ENCODE results near the gene PRPSAP1. TPM values are rescaled to one million over a fixed set of nuclear protein-coding genes. Genes with fewer than 3 reads are reported as not detected.

Gene PRPSAP1
- total RNA-seq, 1 experiment from 2014 or later = 99.6 TPM

- Histone ChIP-seq H3K27me3 (ENCODE audit: control insufficient read depth, insufficient read depth, low read length) (no peaks in the 10 kb centered on the region), H3K4me3 (ENCODE audit: low read depth in 2 of 2, low read length in 2 of 2) (peak overlapping the region; percentile 78 to 89), H3K27ac (ENCODE audit: low read length) (peak overlapping the region; percentile 94), H3K36me3 (ENCODE audit: control insufficient read depth, insufficient read depth, low read length) (peaks cover 3% of the 10 kb centered on the region; the same call in 1 of the 2 replicates), H3K9me3 (ENCODE audit: control insufficient read depth, insufficient read depth, low read depth, low read length) (no peaks in the 10 kb centered on the region), H3K4me1 (ENCODE audit: control insufficient read depth, insufficient read depth, low read length) (peaks cover 16% of the 10 kb centered on the region)
- intact Hi-C loops (cut with micrococcal nuclease; ENCODE audit: unreplicated experiment) (no loop called here), in situ Hi-C loops (cut with HindIII; ENCODE audit: low pct_unique_long_range_greater_than_20kb, low sequenced_read_pairs) (no loop called here)
- ChIA-PET POLR2A (interaction anchor here (0.5 kb wide), 1 partner anchor 458 kb away, joined by 6 read pairs; the partner anchor contains the start of gene TRIM65), CTCF (interaction anchor here (0.6 to 1.4 kb wide), 7 partner anchors 11 to 236 kb away, joined by 4 to 14 read pairs (median 5); no protein-coding TSS in a partner anchor)
- ATAC-seq (peak; percentile 2; the same call in 1 of the 2 replicates), DNase-seq (ENCODE audit: low read depth, low spot score) (no peak)
- no TSS peak for BruUV-seq (replicated peaks)
- no peak for TF ChIP-seq POLR2AphosphoS5 (IDR thresholded peaks at IDR 0.05; ENCODE audit: low read depth, low read length)
- no peak for TF ChIP-seq SIN3A (IDR thresholded peaks at IDR 0.05; ENCODE audit: borderline replicate concordance, insufficient read depth, low read depth, low read length)
- TF ChIP-seq, protein P1, sequence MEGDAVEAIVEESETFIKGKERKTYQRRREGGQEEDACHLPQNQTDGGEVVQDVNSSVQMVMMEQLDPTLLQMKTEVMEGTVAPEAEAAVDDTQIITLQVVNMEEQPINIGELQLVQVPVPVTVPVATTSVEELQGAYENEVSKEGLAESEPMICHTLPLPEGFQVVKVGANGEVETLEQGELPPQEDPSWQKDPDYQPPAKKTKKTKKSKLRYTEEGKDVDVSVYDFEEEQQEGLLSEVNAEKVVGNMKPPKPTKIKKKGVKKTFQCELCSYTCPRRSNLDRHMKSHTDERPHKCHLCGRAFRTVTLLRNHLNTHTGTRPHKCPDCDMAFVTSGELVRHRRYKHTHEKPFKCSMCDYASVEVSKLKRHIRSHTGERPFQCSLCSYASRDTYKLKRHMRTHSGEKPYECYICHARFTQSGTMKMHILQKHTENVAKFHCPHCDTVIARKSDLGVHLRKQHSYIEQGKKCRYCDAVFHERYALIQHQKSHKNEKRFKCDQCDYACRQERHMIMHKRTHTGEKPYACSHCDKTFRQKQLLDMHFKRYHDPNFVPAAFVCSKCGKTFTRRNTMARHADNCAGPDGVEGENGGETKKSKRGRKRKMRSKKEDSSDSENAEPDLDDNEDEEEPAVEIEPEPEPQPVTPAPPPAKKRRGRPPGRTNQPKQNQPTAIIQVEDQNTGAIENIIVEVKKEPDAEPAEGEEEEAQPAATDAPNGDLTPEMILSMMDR (IDR thresholded peaks at IDR 0.05) = no peak
- no peak for TF ChIP-seq TCF7L2 (IDR thresholded peaks at IDR 0.05; ENCODE audit: low read depth, low read length)
- no peak for TF ChIP-seq REST (IDR thresholded peaks at IDR 0.05; ENCODE audit: insufficient read depth in 1 of 2, low read depth in 2 of 2, low read length in 1 of 2)
Observed at GRCh38 chr17:76354317-76354729, 607 bp upstream of the PRPSAP1 start.

DNA sequence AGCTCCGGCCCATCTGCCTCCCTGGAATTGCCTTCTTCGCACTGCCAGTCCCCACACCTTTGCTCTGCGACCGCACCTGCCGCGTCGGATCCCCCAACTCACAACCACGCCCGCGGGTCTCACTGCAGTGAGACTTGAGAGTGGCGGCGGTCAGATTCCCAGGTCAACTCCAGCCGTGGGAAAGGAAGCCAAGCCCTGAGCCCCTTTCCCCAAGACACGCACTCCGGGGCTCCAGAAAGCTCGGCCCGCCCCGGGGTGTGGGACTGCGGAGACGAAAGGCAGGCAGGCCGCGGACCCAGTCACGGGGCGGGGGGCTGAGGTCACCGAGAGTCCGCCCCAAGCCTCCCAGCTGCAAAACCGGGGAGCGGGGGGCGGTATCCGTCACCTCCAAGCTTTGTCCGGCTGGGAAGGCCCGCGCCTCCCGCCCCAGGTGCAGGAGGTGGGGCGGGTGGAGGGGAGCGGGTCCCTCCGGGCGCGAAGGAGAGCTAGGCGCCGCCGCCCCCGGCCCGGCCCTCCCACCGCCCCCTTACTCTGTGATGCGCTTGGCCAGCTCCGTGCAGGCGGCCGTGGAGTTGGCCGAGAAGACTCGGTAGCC, 615 bp downstream of the PRPSAP1 start:
- ChIA-PET POLR2A (no interaction called here), CTCF (interaction anchor here (0.5 to 1.4 kb wide), 4 partner anchors 12 to 375 kb away, joined by 4 to 6 read pairs (median 5); no protein-coding TSS in a partner anchor)
- Histone ChIP-seq H3K4me1 (ENCODE audit: control insufficient read depth, insufficient read depth, low read length) (peaks cover 16% of the 10 kb centered on the region), H3K27ac (ENCODE audit: low read length) (peak overlapping the region; percentile 94), H3K9me3 (ENCODE audit: control insufficient read depth, insufficient read depth, low read depth, low read length) (no peaks in the 10 kb centered on the region), H3K4me3 (ENCODE audit: low read depth in 2 of 2, low read length in 2 of 2) (peak overlapping the region; percentile 78 to 89), H3K36me3 (ENCODE audit: control insufficient read depth, insufficient read depth, low read length) (peaks cover 3% of the 10 kb centered on the region; the same call in 1 of the 2 replicates), H3K27me3 (ENCODE audit: control insufficient read depth, insufficient read depth, low read length) (no peaks in the 10 kb centered on the region)
- intact Hi-C loops (cut with micrococcal nuclease; ENCODE audit: unreplicated experiment) (no loop called here), in situ Hi-C loops (cut with HindIII; ENCODE audit: low pct_unique_long_range_greater_than_20kb, low sequenced_read_pairs) (no loop called here)
- DNase-seq (ENCODE audit: low read depth, low spot score) (no peak), ATAC-seq (peak; percentile 45)
- TF ChIP-seq SIN3A (IDR thresholded peaks at IDR 0.05; ENCODE audit: borderline replicate concordance, insufficient read depth, low read depth, low read length) (no peak), POLR2AphosphoS5 (IDR thresholded peaks at IDR 0.05; ENCODE audit: low read depth, low read length) (no peak), REST (IDR thresholded peaks at IDR 0.05; ENCODE audit: insufficient read depth in 1 of 2, low read depth in 2 of 2, low read length in 1 of 2) (no peak), TCF7L2 (IDR thresholded peaks at IDR 0.05; ENCODE audit: low read depth, low read length) (no peak)
- TF ChIP-seq, protein P1 (IDR thresholded peaks at IDR 0.05) = no peak
- BruUV-seq (replicated peaks) = no TSS peak
